ENCODE results near the gene SORBS1. TPM values are rescaled to one million over a fixed set of nuclear protein-coding genes. Genes with fewer than 3 reads are reported as not detected.

The SORBS1 gene
- total and polyA plus RNA-seq, 2 of the 13 experiments (the other 11 are each of a cell fraction or from before 2014, with no cell fraction given): 16.8 to 39.8 TPM

GRCh38 chr10:95513008-95513589, 48.1 kb downstream of the SORBS1 start (continued):
- TF ChIP-seq, protein P1, sequence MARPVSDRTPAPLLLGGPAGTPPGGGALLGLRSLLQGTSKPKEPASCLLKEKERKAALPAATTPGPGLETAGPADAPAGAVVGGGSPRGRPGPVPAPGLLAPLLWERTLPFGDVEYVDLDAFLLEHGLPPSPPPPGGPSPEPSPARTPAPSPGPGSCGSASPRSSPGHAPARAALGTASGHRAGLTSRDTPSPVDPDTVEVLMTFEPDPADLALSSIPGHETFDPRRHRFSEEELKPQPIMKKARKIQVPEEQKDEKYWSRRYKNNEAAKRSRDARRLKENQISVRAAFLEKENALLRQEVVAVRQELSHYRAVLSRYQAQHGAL (CRISPR knock-in tag; IDR thresholded peaks at IDR 0.05; ENCODE audit: not compliant biosample characterization): no peak
- TF ChIP-seq MNT (IDR thresholded peaks at IDR 0.05): no peak
- no peak for TF ChIP-seq ZNF331 (CRISPR knock-in tag; IDR thresholded peaks at IDR 0.05)
- TF ChIP-seq KDM2A (CRISPR knock-in tag; IDR thresholded peaks at IDR 0.05; ENCODE audit: borderline replicate concordance, low read depth): no peak
- TF ChIP-seq PBX3 (CRISPR knock-in tag; IDR thresholded peaks at IDR 0.05; ENCODE audit: borderline replicate concordance): no peak
- TF ChIP-seq NFRKB (IDR thresholded peaks at IDR 0.05): no peak
- no peak for TF ChIP-seq GTF3A (CRISPR knock-in tag; conservative IDR thresholded peaks at IDR 0.05)
- TF ChIP-seq ELF3 (CRISPR knock-in tag; IDR thresholded peaks at IDR 0.05): peak; percentile 35; the same call in 1 of the 2 replicates
- TF ChIP-seq ZNF101 (CRISPR knock-in tag; IDR thresholded peaks at IDR 0.05; ENCODE audit: borderline replicate concordance, low read depth): no peak
- no peak for TF ChIP-seq FOXA1 (IDR thresholded peaks at IDR 0.05)
- TF ChIP-seq FOXA1 (CRISPR knock-in tag; IDR thresholded peaks at IDR 0.05): peak; percentile 78
- no peak for TF ChIP-seq ZNF225 (CRISPR knock-in tag; IDR thresholded peaks at IDR 0.05)
- no peak for TF ChIP-seq ZNF569 (CRISPR knock-in tag; IDR thresholded peaks at IDR 0.05; ENCODE audit: borderline replicate concordance)
- no peak for TF ChIP-seq NR2F1 (CRISPR knock-in tag; IDR thresholded peaks at IDR 0.05)
- TF ChIP-seq ATF1 (CRISPR knock-in tag; IDR thresholded peaks at IDR 0.05): no peak
- no peak for TF ChIP-seq TFDP2 (CRISPR knock-in tag; IDR thresholded peaks at IDR 0.05)
- TF ChIP-seq, protein P2, sequence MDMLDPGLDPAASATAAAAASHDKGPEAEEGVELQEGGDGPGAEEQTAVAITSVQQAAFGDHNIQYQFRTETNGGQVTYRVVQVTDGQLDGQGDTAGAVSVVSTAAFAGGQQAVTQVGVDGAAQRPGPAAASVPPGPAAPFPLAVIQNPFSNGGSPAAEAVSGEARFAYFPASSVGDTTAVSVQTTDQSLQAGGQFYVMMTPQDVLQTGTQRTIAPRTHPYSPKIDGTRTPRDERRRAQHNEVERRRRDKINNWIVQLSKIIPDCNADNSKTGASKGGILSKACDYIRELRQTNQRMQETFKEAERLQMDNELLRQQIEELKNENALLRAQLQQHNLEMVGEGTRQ (IDR thresholded peaks at IDR 0.05; ENCODE audit: low read depth, low read length): no peak
- TF ChIP-seq, protein P2 (CRISPR knock-in tag; IDR thresholded peaks at IDR 0.05; ENCODE audit: borderline replicate concordance): no peak
- no peak for TF ChIP-seq ZNF615 (CRISPR knock-in tag; IDR thresholded peaks at IDR 0.05; ENCODE audit: borderline replicate concordance)
- no peak for TF ChIP-seq ZNF83 (CRISPR knock-in tag; IDR thresholded peaks at IDR 0.05; ENCODE audit: borderline replicate concordance)
- no peak for TF ChIP-seq TOE1 (CRISPR knock-in tag; IDR thresholded peaks at IDR 0.05)
